A673 (cell line): ENCODE data around the gene REN.

Source experiments
- CTCF ChIP-seq: fragments of 300-800, 200-600 bp; sonication (generic); conservative IDR thresholded peaks from 2 replicates; pipeline ENCODE4 v1.5.1; 2017; ENCODE audit warnings: low read depth, mild to moderate bottlenecking, antibody characterized with exemption, low read length, moderate library complexity, mixed read lengths
- EZH2 ChIP-seq: fragments of 200-600 bp; sonication (generic); IDR thresholded peaks from 2 replicates; pipeline ENCODE4 v1.6.1; 2017; ENCODE audit warnings: borderline replicate concordance, low read depth, mild to moderate bottlenecking, mixed read lengths, antibody characterized with exemption, low read length; ENCODE audit not compliant: poor library complexity, severe bottlenecking

GRCh38 chr1:204121840-204122555 is 44.1 kb downstream of the REN start:
- no peak for TF ChIP-seq CTCF
- TF ChIP-seq EZH2 = no peak
